Measurements from ENCODE around the gene STAMBP. TPM values are rescaled to one million over a fixed set of nuclear protein-coding genes. Genes with fewer than 3 reads are reported as not detected.

STAMBP gene
- total and polyA plus RNA-seq, 7 donors: 40.7 to 101 (median 62.1) TPM

- H3K27me3 ChIP-seq (ENCODE audit: insufficient read depth in 3 of 3, low read length in 2 of 3): no peaks in the 10 kb centered on the region
- TF ChIP-seq, protein P1, sequence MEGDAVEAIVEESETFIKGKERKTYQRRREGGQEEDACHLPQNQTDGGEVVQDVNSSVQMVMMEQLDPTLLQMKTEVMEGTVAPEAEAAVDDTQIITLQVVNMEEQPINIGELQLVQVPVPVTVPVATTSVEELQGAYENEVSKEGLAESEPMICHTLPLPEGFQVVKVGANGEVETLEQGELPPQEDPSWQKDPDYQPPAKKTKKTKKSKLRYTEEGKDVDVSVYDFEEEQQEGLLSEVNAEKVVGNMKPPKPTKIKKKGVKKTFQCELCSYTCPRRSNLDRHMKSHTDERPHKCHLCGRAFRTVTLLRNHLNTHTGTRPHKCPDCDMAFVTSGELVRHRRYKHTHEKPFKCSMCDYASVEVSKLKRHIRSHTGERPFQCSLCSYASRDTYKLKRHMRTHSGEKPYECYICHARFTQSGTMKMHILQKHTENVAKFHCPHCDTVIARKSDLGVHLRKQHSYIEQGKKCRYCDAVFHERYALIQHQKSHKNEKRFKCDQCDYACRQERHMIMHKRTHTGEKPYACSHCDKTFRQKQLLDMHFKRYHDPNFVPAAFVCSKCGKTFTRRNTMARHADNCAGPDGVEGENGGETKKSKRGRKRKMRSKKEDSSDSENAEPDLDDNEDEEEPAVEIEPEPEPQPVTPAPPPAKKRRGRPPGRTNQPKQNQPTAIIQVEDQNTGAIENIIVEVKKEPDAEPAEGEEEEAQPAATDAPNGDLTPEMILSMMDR (IDR thresholded peaks at IDR 0.05): no peak
- intact Hi-C loops (cut with DNase I): no loop called here
- peaks cover 5 to 66% of the 10 kb centered on the region in 2 donors for H3K36me3 ChIP-seq (ENCODE audit: insufficient read depth in 1 of 2, low read depth in 1 of 2)
- H3K4me3 ChIP-seq: no peak overlapping the region
- DNase-seq (no peak), ATAC-seq (no peak)
- H3K4me1 ChIP-seq: peaks cover 10% of the 10 kb centered on the region
- 56 to 62% (median 59%) methylated on average over 2 of the region's 2 CpGs for WGBS, 3 donors
- no peaks in the 10 kb centered on the region for H3K9me3 ChIP-seq
- H3K27ac ChIP-seq: no peak overlapping the region
Observed at GRCh38 chr2:73844087-73844486, 15.3 kb downstream of the STAMBP start.

DNA sequence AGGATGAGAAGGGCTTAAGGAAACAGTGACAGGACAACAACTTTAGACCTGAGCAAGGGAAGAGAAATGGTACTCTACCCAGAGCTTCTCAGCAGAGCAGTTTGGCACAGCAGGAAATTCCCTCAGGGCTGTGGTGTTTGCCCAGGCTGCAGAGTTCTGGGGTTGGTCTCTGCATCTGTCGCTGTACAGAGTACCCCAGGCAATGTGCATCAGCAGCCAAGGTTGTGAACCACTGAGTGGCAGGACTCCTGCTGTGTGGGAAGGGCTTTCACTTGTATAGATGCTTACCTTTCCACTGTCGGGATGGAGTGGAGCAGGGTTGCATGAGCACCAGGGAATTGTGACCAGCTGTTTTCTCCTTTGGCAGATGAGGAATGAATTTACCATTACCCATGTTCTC lies 21.2 kb downstream of the STAMBP start:
- Histone ChIP-seq H3K4me3 (no peak overlapping the region), H3K36me3 (ENCODE audit: insufficient read depth in 1 of 2, low read depth in 1 of 2) (peaks cover 8 to 97% of the 10 kb centered on the region in 2 donors), H3K27me3 (ENCODE audit: insufficient read depth in 3 of 3, low read length in 2 of 3) (no peaks in the 10 kb centered on the region), H3K4me1 (no peaks in the 10 kb centered on the region), H3K9me3 (no peaks in the 10 kb centered on the region), H3K27ac (no peak overlapping the region)
- no peak for DNase-seq
- intact Hi-C loops (cut with DNase I): no loop called here
- WGBS, 3 donors: 78 to 88% (median 80%) methylated on average over 2 of the region's 2 CpGs
- TF ChIP-seq, protein P1 (IDR thresholded peaks at IDR 0.05): no peak
- no peak for ATAC-seq

- no peak overlapping the region for H3K27ac ChIP-seq
- WGBS, 3 donors: 76 to 85% (median 84%) methylated on average over 3 of the region's 3 CpGs
- ATAC-seq: no peak
Observed at GRCh38 chr2:73851274-73851673, 22.5 kb downstream of the STAMBP start.

DNA sequence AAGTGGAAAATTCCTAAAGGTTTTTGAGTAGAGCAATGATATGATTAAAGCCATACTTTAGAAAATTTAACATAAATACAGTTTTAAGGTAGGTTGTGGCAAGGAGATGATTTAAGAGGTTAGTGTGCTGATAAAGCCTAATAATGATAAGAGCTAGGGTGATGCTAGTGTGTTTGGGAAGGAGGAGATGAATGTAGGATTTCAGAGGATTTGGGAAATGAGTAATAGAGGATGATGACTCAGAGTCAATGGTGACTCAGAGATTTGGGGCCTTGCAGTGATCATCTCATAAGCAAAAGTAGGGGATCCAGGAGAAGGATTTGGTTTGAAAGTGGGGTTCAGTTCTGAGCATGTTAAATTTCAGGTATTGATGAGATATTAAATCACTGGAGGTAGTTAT lies 23.3 kb downstream of the STAMBP start:
- Histone ChIP-seq H3K4me1 (no peaks in the 10 kb centered on the region), H3K4me3 (no peak overlapping the region), H3K36me3 (ENCODE audit: insufficient read depth in 1 of 2, low read depth in 1 of 2) (peaks cover 15 to 97% of the 10 kb centered on the region in 2 donors), H3K9me3 (no peaks in the 10 kb centered on the region), H3K27ac (no peak overlapping the region), H3K27me3 (ENCODE audit: insufficient read depth in 3 of 3, low read length in 2 of 3) (no peaks in the 10 kb centered on the region)
- TF ChIP-seq, protein P1 (IDR thresholded peaks at IDR 0.05): no peak
- ATAC-seq (peak in 2 of 4 donors; percentile 61), DNase-seq (no peak)
- intact Hi-C loops (cut with DNase I): no loop called here

More at GRCh38 chr2:73851274-73851673, 22.5 kb downstream of the STAMBP start:
- DNase-seq: no peak
- H3K4me3 ChIP-seq: no peak overlapping the region
- no peaks in the 10 kb centered on the region for H3K27me3 ChIP-seq (ENCODE audit: insufficient read depth in 3 of 3, low read length in 2 of 3)
- intact Hi-C loops (cut with DNase I): no loop called here
- H3K36me3 ChIP-seq (ENCODE audit: insufficient read depth in 1 of 2, low read depth in 1 of 2): peaks cover 11 to 97% of the 10 kb centered on the region in 2 donors
- TF ChIP-seq, protein P1 (IDR thresholded peaks at IDR 0.05): no peak
- no peaks in the 10 kb centered on the region for H3K4me1 ChIP-seq
- H3K9me3 ChIP-seq: no peaks in the 10 kb centered on the region

- H3K36me3 ChIP-seq (ENCODE audit: insufficient read depth in 1 of 2, low read depth in 1 of 2): peaks cover 13 to 95% of the 10 kb centered on the region in 2 donors
Observed at GRCh38 chr2:73855526-73855925, 26.8 kb downstream of the STAMBP start.

More at GRCh38 chr2:73855526-73855925, 26.8 kb downstream of the STAMBP start:
- Histone ChIP-seq H3K4me1 (no peaks in the 10 kb centered on the region), H3K4me3 (no peak overlapping the region), H3K27me3 (ENCODE audit: insufficient read depth in 3 of 3, low read length in 2 of 3) (no peaks in the 10 kb centered on the region), H3K27ac (no peak overlapping the region), H3K9me3 (no peaks in the 10 kb centered on the region)
- no peak for DNase-seq
- intact Hi-C loops (cut with DNase I): no loop called here
- no peak for ATAC-seq
- WGBS, 3 donors: 89 to 92% (median 91%) methylated on average over 2 of the region's 2 CpGs
- TF ChIP-seq, protein P1 (IDR thresholded peaks at IDR 0.05): no peak

All from psoas muscle (tissue), 8 donors.